Gastroesophageal sphincter (tissue), 4 donors: Measurements from ENCODE around the gene WDR64. TPM values are rescaled to one million over a fixed set of nuclear protein-coding genes. Genes with fewer than 3 reads are reported as not detected.

ENCODE experiments used
- ATAC-seq: fragments of 150-250 bp; one replicate; pipeline ENCODE4 v1.9.1; 2016; ENCODE audit warnings: mild to moderate bottlenecking, moderate library complexity
- H3K27ac ChIP-seq, 4 donors: fragments of 200-600 bp; sonication (generic) in 3 of 4; 1 replicate in 3 of 4; 2 replicates in 1 of 4; pipeline ENCODE4 v1.5.1; 2016 to 2019
- H3K27me3 ChIP-seq: fragments of 200-600 bp; sonication (generic); one replicate; pipeline ENCODE4 v1.5.1; 2019
- H3K36me3 ChIP-seq, 2 donors: fragments of 200-600 bp; sonication (generic); one replicate each; pipeline ENCODE4 v1.5.1; 2019; ENCODE audit warnings: control low read depth in 1 of 2
- H3K4me1 ChIP-seq, 3 donors: fragments of 200-600 bp; sonication (generic); 1 replicate in 2 of 3; 2 replicates in 1 of 3; pipeline ENCODE4 v1.5.1; 2016 to 2019; ENCODE audit warnings: control low read depth in 2 of 3
- H3K4me3 ChIP-seq, 2 donors: fragments of 200-600 bp; sonication (generic); one replicate each; pipeline ENCODE4 v1.5.1; 2019; ENCODE audit warnings: mild to moderate bottlenecking in 1 of 2, moderate library complexity in 1 of 2
- H3K9me3 ChIP-seq, 3 donors: fragments of 200-600 bp; sonication (generic); one replicate each; pipeline ENCODE4 v1.5.1; 2017 to 2019; ENCODE audit warnings: control low read depth in 2 of 3
- EP300 ChIP-seq: sonication (generic); formaldehyde crosslinking; IDR thresholded peaks from one replicate; pipeline ENCODE4 v1.6.1; 2017; ENCODE audit warnings: antibody characterized with exemption, mild to moderate bottlenecking
- POLR2A ChIP-seq, 2 donors: fragments of 450-650 bp; IDR thresholded peaks; one replicate each; pipeline ENCODE4 v1.6.1; 2017; ENCODE audit warnings: antibody characterized with exemption in 2 of 2, mild to moderate bottlenecking in 2 of 2, moderate library complexity in 1 of 2
- POLR2AphosphoS5 ChIP-seq: sonication (generic); formaldehyde crosslinking; IDR thresholded peaks from one replicate; pipeline ENCODE4 v1.6.1; 2017; ENCODE audit warnings: antibody characterized with exemption
- WGBS, 2 donors: methylation state at CpG; one replicate each; pipeline ENCODE4 v1.1.5; 2018; ENCODE audit warnings: low coverage in 1 of 2; 5-methylcytosine and 5-hydroxymethylcytosine counted together
- total RNA-seq, 4 donors: library from RNA; depleted of rRNA; stranded (reverse); fragments of >200 nt; gene quantifications; one replicate each; pipeline ENCODE4 v1.1.0, GENCODE V29; 2016
- TF ChIP-seq, protein P1 (sequence below), 4 experiments: fragments of 200-600 bp in 2 of 4; fragments of 450-650 bp in 2 of 4; sonication (generic) in 1 of 4; IDR thresholded peaks; one replicate each; pipeline ENCODE4 v1.5.1; 2017 to 2019; ENCODE audit warnings: antibody characterized with exemption in 4 of 4, mild to moderate bottlenecking in 2 of 4, moderate library complexity in 2 of 4

WDR64 gene
- total RNA-seq, 4 donors from 2014 or later = 0.16 TPM; not detected in 3

DNA sequence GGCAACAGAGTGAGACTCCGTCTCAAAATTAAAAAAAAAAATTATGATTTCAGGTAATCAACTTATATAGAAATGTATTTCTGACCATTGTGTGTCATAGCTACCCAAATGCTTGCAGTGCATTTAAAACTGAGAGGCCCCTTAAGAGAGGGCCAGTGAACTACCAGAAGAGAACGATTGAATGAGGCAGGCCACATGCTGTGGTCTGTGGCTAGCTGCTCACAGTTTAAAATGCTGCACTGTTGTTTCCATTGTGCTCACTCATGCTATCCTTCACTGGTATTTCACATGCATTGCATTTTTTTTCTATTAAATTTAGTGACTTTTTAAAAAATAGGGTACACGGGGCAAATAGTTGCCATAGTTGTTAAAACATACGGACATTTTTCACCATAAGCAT lies 37.9 kb upstream of the WDR64 start:
- no peaks in the 10 kb centered on the region for H3K27me3 ChIP-seq
- no peaks in the 10 kb centered on the region for H3K9me3 ChIP-seq
- WGBS, 2 donors = 86 to 94% methylated on average over 4 of the region's 4 CpGs
- TF ChIP-seq POLR2AphosphoS5 (no peak), EP300 (no peak), POLR2A (IDR thresholded peaks at IDR 0.05) (no peak)
- TF ChIP-seq, protein P1, sequence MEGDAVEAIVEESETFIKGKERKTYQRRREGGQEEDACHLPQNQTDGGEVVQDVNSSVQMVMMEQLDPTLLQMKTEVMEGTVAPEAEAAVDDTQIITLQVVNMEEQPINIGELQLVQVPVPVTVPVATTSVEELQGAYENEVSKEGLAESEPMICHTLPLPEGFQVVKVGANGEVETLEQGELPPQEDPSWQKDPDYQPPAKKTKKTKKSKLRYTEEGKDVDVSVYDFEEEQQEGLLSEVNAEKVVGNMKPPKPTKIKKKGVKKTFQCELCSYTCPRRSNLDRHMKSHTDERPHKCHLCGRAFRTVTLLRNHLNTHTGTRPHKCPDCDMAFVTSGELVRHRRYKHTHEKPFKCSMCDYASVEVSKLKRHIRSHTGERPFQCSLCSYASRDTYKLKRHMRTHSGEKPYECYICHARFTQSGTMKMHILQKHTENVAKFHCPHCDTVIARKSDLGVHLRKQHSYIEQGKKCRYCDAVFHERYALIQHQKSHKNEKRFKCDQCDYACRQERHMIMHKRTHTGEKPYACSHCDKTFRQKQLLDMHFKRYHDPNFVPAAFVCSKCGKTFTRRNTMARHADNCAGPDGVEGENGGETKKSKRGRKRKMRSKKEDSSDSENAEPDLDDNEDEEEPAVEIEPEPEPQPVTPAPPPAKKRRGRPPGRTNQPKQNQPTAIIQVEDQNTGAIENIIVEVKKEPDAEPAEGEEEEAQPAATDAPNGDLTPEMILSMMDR (IDR thresholded peaks at IDR 0.05) = no peak
- no peak overlapping the region for H3K27ac ChIP-seq
- no peak for ATAC-seq
- H3K4me3 ChIP-seq = no peak overlapping the region
- no peaks in the 10 kb centered on the region for H3K4me1 ChIP-seq
- H3K36me3 ChIP-seq = no peaks in the 10 kb centered on the region

DNA sequence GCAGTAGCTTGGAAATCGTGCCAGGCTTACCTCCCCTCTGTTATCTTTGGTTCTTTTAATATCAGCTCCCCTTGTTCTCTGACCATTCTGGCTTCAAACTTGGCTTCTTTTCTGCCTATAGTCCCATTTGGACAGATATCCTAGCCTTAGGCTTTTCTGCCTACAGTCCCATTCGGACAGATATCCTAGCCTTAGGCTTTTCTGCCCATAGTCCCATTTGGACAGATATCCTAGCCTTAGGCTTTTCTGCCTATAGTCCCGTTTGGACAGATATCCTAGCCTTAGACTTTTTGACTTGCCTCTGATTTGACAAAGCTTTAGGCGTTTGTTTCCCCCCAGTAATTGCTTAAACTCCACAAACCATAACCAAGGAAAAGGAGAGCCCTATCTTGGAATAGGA lies 37.5 kb upstream of the WDR64 start:
- WGBS, 2 donors = 70% methylated on average over 3 to 4 of the region's 4 CpGs
- H3K4me3 ChIP-seq = no peak overlapping the region
- H3K36me3 ChIP-seq = no peaks in the 10 kb centered on the region
- H3K4me1 ChIP-seq = no peaks in the 10 kb centered on the region
- TF ChIP-seq, protein P1 (IDR thresholded peaks at IDR 0.05) = no peak
- TF ChIP-seq EP300 (no peak), POLR2AphosphoS5 (no peak), POLR2A (IDR thresholded peaks at IDR 0.05) (no peak)
- no peaks in the 10 kb centered on the region for H3K27me3 ChIP-seq
- no peak overlapping the region for H3K27ac ChIP-seq
- no peaks in the 10 kb centered on the region for H3K9me3 ChIP-seq
- ATAC-seq = no peak

DNA sequence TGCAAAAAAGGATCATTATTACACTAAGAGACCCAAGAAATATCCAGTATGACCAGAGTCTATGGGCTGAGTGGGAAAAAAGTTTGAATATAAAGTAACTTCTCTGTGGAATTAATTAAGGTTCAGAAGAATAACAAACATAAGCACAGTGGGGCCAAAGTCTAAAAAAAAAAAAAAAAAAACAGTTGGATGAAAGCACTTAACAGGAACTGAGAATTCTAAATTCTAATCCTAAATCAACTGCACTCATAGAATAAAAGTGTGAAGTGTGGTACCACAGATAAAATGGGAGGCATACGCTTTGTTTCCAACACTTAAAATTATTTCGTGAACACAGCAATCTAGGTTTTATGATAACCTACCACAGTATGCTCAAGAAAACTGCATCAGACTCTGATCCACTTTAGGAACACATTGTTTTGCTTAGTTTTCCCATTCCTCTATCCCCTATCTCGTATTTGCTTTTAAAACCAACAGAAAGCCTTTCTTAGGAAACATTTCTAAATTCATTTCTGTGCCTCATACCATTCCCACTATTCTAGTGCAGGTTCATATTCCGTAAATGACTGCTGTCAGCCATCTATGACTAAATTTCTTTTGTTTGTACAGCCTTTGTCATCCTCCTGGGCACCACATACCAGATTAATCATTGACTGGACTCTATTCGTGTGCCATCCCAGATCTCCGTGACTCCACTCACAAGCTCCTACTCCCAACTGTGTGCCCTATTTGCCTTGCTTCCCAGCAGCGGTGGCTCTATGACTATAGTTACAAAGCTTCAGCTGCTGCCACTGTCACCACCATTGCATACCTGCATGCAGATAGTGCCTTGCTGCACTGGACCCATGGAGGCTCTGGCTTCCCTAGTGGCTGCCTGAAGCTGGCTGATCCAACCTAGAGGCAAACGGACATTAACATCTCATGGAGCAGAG lies 36.8 kb upstream of the WDR64 start:
- 86 to 93% methylated on average over 7 of the region's 8 CpGs for WGBS, 2 donors

DNA sequence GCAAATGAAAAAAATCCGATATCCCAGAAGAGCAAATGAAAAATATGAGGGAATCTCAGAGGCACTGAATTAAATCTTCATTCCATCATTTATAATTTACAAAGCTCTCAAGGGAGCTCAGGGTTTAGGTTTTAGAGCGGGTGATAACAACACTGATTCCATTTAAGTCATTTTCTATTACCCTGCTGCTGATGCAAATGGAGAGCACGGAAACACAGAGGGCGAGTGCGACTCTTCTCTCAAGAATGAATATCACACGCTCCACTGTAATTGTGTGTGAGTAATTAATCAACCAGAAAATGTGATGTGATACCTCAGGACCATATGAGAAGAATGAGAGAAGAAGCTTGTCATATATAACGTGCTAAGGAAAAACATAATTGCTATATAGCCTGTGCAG lies 34.7 kb upstream of the WDR64 start:
- no peak for ATAC-seq
- no peak overlapping the region for H3K27ac ChIP-seq
- 78 to 84% methylated on average over 7 of the region's 7 CpGs for WGBS, 2 donors

More for the DNA sequence above, 36.8 kb upstream of the WDR64 start:
- Histone ChIP-seq H3K4me3 (no peak overlapping the region), H3K27ac (no peak overlapping the region), H3K9me3 (no peaks in the 10 kb centered on the region), H3K4me1 (no peaks in the 10 kb centered on the region), H3K36me3 (no peaks in the 10 kb centered on the region), H3K27me3 (no peaks in the 10 kb centered on the region)
- TF ChIP-seq, protein P1 (IDR thresholded peaks at IDR 0.05) = no peak
- no peak for ATAC-seq

More for the DNA sequence above, 34.7 kb upstream of the WDR64 start:
- TF ChIP-seq POLR2A (IDR thresholded peaks at IDR 0.05) = no peak
- TF ChIP-seq POLR2AphosphoS5 = no peak
- TF ChIP-seq EP300 = no peak
- TF ChIP-seq, protein P1 (IDR thresholded peaks at IDR 0.05) = no peak
- no peaks in the 10 kb centered on the region for H3K27me3 ChIP-seq
- no peaks in the 10 kb centered on the region for H3K36me3 ChIP-seq
- no peaks in the 10 kb centered on the region for H3K4me1 ChIP-seq
- no peak overlapping the region for H3K4me3 ChIP-seq
- H3K9me3 ChIP-seq = no peaks in the 10 kb centered on the region
